ENCODE results near the gene KCNH3. TPM values are rescaled to one million over a fixed set of nuclear protein-coding genes. Genes with fewer than 3 reads are reported as not detected.

Gene KCNH3
- total and polyA plus RNA-seq, 2 of the 8 experiments (the other 6 are each of a cell fraction or from before 2014, with no cell fraction given), result 0.24 to 0.50 TPM

- Histone ChIP-seq H3K4me1 (replicated peaks in 1 of 4; ENCODE audit: control insufficient read depth in 3 of 4, insufficient read depth in 4 of 4, low read length in 3 of 4) (peaks cover 0 to 3% (median 0%) of the 10 kb centered on the region in 4 experiments; a peak in 1 of 7 replicates), H4K20me1 (replicated peaks in 1 of 2; ENCODE audit: control insufficient read depth in 1 of 2, insufficient read depth in 2 of 2, low read length in 2 of 2) (no peaks in the 10 kb centered on the region), H2AK5ac (ENCODE audit: low read depth, low read length) (no peak overlapping the region), H2BK5ac (ENCODE audit: low read depth, low read length) (no peak overlapping the region), H2BK12ac (ENCODE audit: low read depth, low read length) (no peak overlapping the region), H3K4me2 (ENCODE audit: insufficient read depth in 1 of 2, low read depth in 2 of 2, low read length in 2 of 2) (no peak overlapping the region), H4K5ac (ENCODE audit: insufficient read length, low read depth, low read length) (no peak overlapping the region), H2BK20ac (ENCODE audit: low read length) (no peak overlapping the region), H3K23me2 (ENCODE audit: low read depth, low read length) (no peaks in the 10 kb centered on the region), H3K79me1 (ENCODE audit: low read depth, low read length) (no peaks in the 10 kb centered on the region), H3K27me3 (replicated peaks in 1 of 4; ENCODE audit: control insufficient read depth in 3 of 4, extremely low read depth in 1 of 4, insufficient read depth in 3 of 4, low read length in 3 of 4) (no peaks in the 10 kb centered on the region), H3K9ac (replicated peaks in 1 of 4; ENCODE audit: extremely low read depth in 1 of 4, low read depth in 3 of 4, low read length in 3 of 4) (no peak overlapping the region), H3K23ac (ENCODE audit: insufficient read length) (no peak overlapping the region), H3K14ac (ENCODE audit: insufficient read length) (no peak overlapping the region), H4K91ac (replicated peaks; ENCODE audit: insufficient read length, low read length) (no peak overlapping the region), H3K79me2 (ENCODE audit: control insufficient read depth in 1 of 2, insufficient read depth in 2 of 2, low read length in 2 of 2) (no peaks in the 10 kb centered on the region), H2BK120ac (replicated peaks; ENCODE audit: low read depth, low read length) (no peak overlapping the region), H2AFZ (ENCODE audit: low read length) (no peak overlapping the region), H3K36me3 (ENCODE audit: control insufficient read depth in 2 of 4, insufficient read depth in 4 of 4, low read length in 3 of 4) (peaks cover 6 to 26% (median 12%) of the 10 kb centered on the region in 4 experiments; a peak in 6 of 8 replicates), H3K9me3 (ENCODE audit: insufficient read depth in 2 of 2, low read depth in 1 of 2, low read length in 1 of 2) (no peaks in the 10 kb centered on the region), H3K56ac (replicated peaks; ENCODE audit: insufficient read length, low read depth, low read length) (no peak overlapping the region), H4K8ac (ENCODE audit: extremely low read depth, insufficient read depth, low read length) (no peak overlapping the region; the same call in 1 of the 2 replicates), H3K4me3 (ENCODE audit: extremely low read depth in 1 of 4, insufficient read depth in 2 of 4, low read depth in 3 of 4, low read length in 4 of 4) (no peak overlapping the region), H3K18ac (ENCODE audit: extremely low read depth, low read length) (no peak overlapping the region), H2BK15ac (ENCODE audit: low read length) (no peak overlapping the region), H3K4ac (replicated peaks; ENCODE audit: insufficient read length, low read depth, low read length) (no peak overlapping the region), H3K27ac (ENCODE audit: low read depth, low read length) (no peak overlapping the region)
- ChIA-PET POLR2A (ENCODE audit: partially characterized antibody) (no interaction called here), CTCF (ENCODE audit: partially characterized antibody) (interaction anchor here (1.3 to 10.7 kb wide), 5 partner anchors 11 to 177 kb away, joined by 3 to 72 read pairs (median 6); no protein-coding TSS in a partner anchor)
- DNase-seq (ENCODE audit: low read depth in 1 of 2, low spot score in 2 of 2) (no peak), FAIRE-seq (no peak)
- 87% methylated on average over 6 of the region's 6 CpGs; no CpG with 5 or more reads in 1 of the 2 experiments for WGBS, 2 experiments (ENCODE audit: extremely low coverage in 1 of 2, insufficient coverage in 1 of 2, insufficient read length in 1 of 2, insufficient replicate concordance in 2 of 2, low coverage in 1 of 2, low lambda C conversion rate in 2 of 2, missing lambda C conversion rate in 1 of 2)
- TF ChIP-seq SIRT6 (IDR thresholded peaks at IDR 0.05; ENCODE audit: low read length) (no peak), RFX5 (IDR thresholded peaks at IDR 0.05; ENCODE audit: borderline replicate concordance, low read depth, low read length) (no peak), EGR1 (IDR thresholded peaks at IDR 0.05; ENCODE audit: borderline replicate concordance, low read depth, low read length) (no peak), CTBP2 (IDR thresholded peaks at IDR 0.05; ENCODE audit: borderline replicate concordance, insufficient read depth, insufficient read length, low read length) (no peak), NRF1 (IDR thresholded peaks at IDR 0.05; ENCODE audit: low read depth, low read length) (no peak), RXRA (IDR thresholded peaks at IDR 0.05; ENCODE audit: insufficient read depth, low read depth, low read length) (no peak), JUN (IDR thresholded peaks at IDR 0.05; ENCODE audit: low read depth, low read length) (no peak), NANOG (IDR thresholded peaks at IDR 0.05; ENCODE audit: insufficient read depth, low read depth, low read length, poor library complexity, severe bottlenecking) (no peak), FOSL1 (IDR thresholded peaks at IDR 0.05; ENCODE audit: insufficient read depth, low read depth, low read length) (no peak), SIN3A (conservative IDR thresholded peaks at IDR 0.05 in 1 of 2, IDR thresholded peaks at IDR 0.05 in 1 of 2; ENCODE audit: low read depth in 1 of 2, low read length in 2 of 2) (no peak), ATF3 (IDR thresholded peaks at IDR 0.05; ENCODE audit: insufficient read depth, low read depth, low read length) (no peak), CEBPB (IDR thresholded peaks at IDR 0.05; ENCODE audit: low read depth, low read length) (no peak)
Observed at GRCh38 chr12:49524660-49525324, 14.0 kb upstream of the KCNH3 start.

All from H1 (cell line).